Prostate gland (tissue), 2 donors: ENCODE measurements around the gene DEFB113.

Source experiments
- CTCF ChIP-seq, 4 experiments: fragments of 200-600 bp in 2 of 4; fragments of 450-650 bp in 2 of 4; sonication (generic) in 2 of 4; IDR thresholded peaks; 1 replicate in 3 of 4; 2 replicates in 1 of 4; pipeline ENCODE4 v1.5.1; 2016 to 2019; ENCODE audit warnings: antibody characterized with exemption in 4 of 4, mild to moderate bottlenecking in 2 of 4, moderate library complexity in 2 of 4
- POLR2A ChIP-seq: fragments of 450-650 bp; IDR thresholded peaks from one replicate; pipeline ENCODE4 v1.6.1; 2016; ENCODE audit warnings: antibody characterized with exemption, mild to moderate bottlenecking
- POLR2AphosphoS5 ChIP-seq: sonication (generic); formaldehyde crosslinking; IDR thresholded peaks from one replicate; pipeline ENCODE4 v1.6.1; 2017; ENCODE audit warnings: antibody characterized with exemption

- TF ChIP-seq POLR2AphosphoS5 = no peak
- no peak for TF ChIP-seq CTCF (IDR thresholded peaks at IDR 0.05)
- no peak for TF ChIP-seq POLR2A
Measured at GRCh38 chr6:49937017-49937416, 32.4 kb downstream of the DEFB113 start.
